Ascending aorta (tissue), 2 donors: ENCODE data around the gene CPSF7. TPM values are rescaled to one million over a fixed set of nuclear protein-coding genes. Genes with fewer than 3 reads are reported as not detected.
A peak's percentile ranks its signal among the peaks of the same experiment; 100 is the strongest.

Source experiments
- DNase-seq, 2 donors: peaks; one replicate each; pipeline ENCODE4 v3.0.0-alpha.2; 2019; ENCODE audit warnings: low spot score in 2 of 2
- H3K27ac ChIP-seq, 2 donors: fragments of 200-600 bp; sonication (generic); one replicate each; pipeline ENCODE4 v1.5.1; 2016 to 2017; ENCODE audit warnings: mild to moderate bottlenecking in 1 of 2
- H3K27me3 ChIP-seq: fragments of 200-600 bp; sonication (generic); one replicate; pipeline ENCODE4 v1.5.1; 2017
- H3K36me3 ChIP-seq, 2 donors: fragments of 200-600 bp; sonication (generic); one replicate each; pipeline ENCODE4 v1.5.1; 2016
- H3K4me1 ChIP-seq, 2 donors: fragments of 200-600 bp; sonication (generic); one replicate each; pipeline ENCODE4 v1.5.1; 2016 to 2017; ENCODE audit warnings: mild to moderate bottlenecking in 1 of 2
- H3K4me3 ChIP-seq, 2 donors: fragments of 200-600 bp; sonication (generic); one replicate each; pipeline ENCODE4 v1.5.1; 2016 to 2017; ENCODE audit warnings: mild to moderate bottlenecking in 1 of 2
- H3K9me3 ChIP-seq, 2 donors: fragments of 200-600 bp; sonication (generic); one replicate each; pipeline ENCODE4 v1.5.1; 2016
- CTCF ChIP-seq, 3 experiments: fragments of 200-600 bp in 2 of 3; fragments of 450-650 bp in 1 of 3; sonication (generic) in 2 of 3; IDR thresholded peaks; one replicate each; pipeline ENCODE4 v1.5.1; 2016 to 2019; ENCODE audit warnings: antibody characterized with exemption in 3 of 3, mild to moderate bottlenecking in 1 of 3, moderate library complexity in 1 of 3
- intact Hi-C: fragments of 100-400 bp; cut with DNase I; formaldehyde crosslinking; loops from one replicate; pipeline ENCODE4 v1.15.1; 2023
- total RNA-seq: library from RNA; depleted of rRNA; stranded (reverse); fragments of >200 nt; gene quantifications from one replicate; pipeline ENCODE4 v1.1.0, GENCODE V29; 2016

The CPSF7 gene
- total RNA-seq, 1 donor from 2014 or later, result 22.9 TPM

- no peaks in the 10 kb centered on the region for H3K27me3 ChIP-seq
- H3K36me3 ChIP-seq, result peaks cover 79 to 90% of the 10 kb centered on the region in 2 donors
- no peaks in the 10 kb centered on the region for H3K4me1 ChIP-seq
- intact Hi-C loops, result no loop called here
- H3K9me3 ChIP-seq, result no peaks in the 10 kb centered on the region
- H3K4me3 ChIP-seq, result no peak overlapping the region
- no peak for DNase-seq
- no peak overlapping the region for H3K27ac ChIP-seq
- no peak for TF ChIP-seq CTCF (IDR thresholded peaks at IDR 0.05)
Measured at GRCh38 chr11:61417670-61418069, 12.1 kb downstream of the CPSF7 start.

GRCh38 chr11:61416941-61417340 is 12.8 kb downstream of the CPSF7 start:
- intact Hi-C loops, result no loop called here
- no peaks in the 10 kb centered on the region for H3K4me1 ChIP-seq
- no peak overlapping the region for H3K4me3 ChIP-seq
- no peaks in the 10 kb centered on the region for H3K9me3 ChIP-seq
- peaks cover 81 to 97% of the 10 kb centered on the region in 2 donors for H3K36me3 ChIP-seq
- no peaks in the 10 kb centered on the region for H3K27me3 ChIP-seq
- no peak overlapping the region for H3K27ac ChIP-seq
- no peak for DNase-seq
- TF ChIP-seq CTCF (IDR thresholded peaks at IDR 0.05), result no peak

DNA sequence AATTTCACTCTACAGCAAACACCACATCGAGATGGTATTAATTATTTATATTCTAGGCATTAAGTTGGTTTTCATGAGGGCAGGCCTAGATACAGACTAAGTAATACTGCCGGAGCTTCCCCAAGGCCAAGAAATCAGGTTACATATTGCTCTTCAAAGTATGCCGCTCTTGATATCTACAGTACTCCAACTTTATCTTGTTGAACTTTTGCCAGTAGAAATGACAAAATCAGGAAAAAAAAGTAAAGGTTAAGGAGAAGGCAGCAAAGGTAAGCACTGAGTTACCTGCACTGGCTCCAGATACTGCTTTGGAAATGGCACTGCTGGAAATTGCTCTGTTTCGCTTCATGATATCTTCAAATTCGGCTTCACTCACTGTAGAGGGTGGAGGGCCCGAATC is 14.4 kb downstream of the CPSF7 start:
- Histone ChIP-seq H3K36me3 (peaks cover 84 to 99% of the 10 kb centered on the region in 2 donors), H3K27ac (no peak overlapping the region), H3K9me3 (no peaks in the 10 kb centered on the region), H3K4me3 (no peak overlapping the region), H3K4me1 (no peaks in the 10 kb centered on the region), H3K27me3 (no peaks in the 10 kb centered on the region)
- DNase-seq, result no peak
- intact Hi-C loops, result no loop called here
- no peak for TF ChIP-seq CTCF (IDR thresholded peaks at IDR 0.05)

DNA sequence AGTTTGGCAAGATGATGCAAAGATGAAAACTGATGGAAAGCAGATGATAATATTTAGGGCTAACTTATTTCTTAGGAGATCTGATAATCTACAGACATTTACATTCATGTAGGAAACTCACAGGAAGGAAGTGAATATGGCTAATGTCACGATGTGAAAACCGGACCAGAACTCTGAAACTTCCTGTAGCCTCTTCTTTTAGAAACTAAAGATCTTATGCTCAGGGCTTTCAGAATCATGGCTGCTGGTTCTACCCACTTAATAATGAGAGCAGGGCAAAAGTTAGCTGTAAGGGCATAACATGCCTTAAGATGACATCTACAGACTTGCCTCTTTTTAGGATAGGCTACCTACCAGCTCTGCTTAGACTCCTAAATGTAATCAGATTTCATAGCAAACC is 15.2 kb downstream of the CPSF7 start:
- intact Hi-C loops, result no loop called here
- H3K36me3 ChIP-seq, result peaks cover 84 to 99% of the 10 kb centered on the region in 2 donors
- TF ChIP-seq CTCF (IDR thresholded peaks at IDR 0.05), result no peak
- peak overlapping the region in 1 of 2 donors; percentile 48 for H3K27ac ChIP-seq
- H3K4me1 ChIP-seq, result no peaks in the 10 kb centered on the region
- no peaks in the 10 kb centered on the region for H3K9me3 ChIP-seq
- no peaks in the 10 kb centered on the region for H3K27me3 ChIP-seq
- H3K4me3 ChIP-seq, result no peak overlapping the region
- DNase-seq, result no peak

DNA sequence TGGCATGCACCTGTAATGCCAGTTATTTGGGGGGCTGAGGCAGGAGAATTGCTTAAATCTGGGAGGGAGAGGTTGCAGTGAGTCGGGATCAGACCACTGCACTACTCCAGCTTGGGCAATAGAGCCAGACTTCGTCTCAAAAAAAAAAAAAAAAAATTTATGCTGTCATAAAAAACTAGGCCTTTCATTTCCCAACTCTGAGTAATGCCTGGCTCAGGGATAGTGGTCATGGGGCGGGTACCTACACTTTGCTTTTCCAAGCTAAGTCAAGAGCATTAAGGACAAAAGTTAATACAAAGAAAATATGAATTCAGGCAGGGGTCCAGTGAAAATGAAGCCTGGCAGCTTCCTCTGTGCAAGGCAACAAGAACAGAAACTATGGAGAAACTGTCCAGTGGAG is 16.3 kb downstream of the CPSF7 start:
- Histone ChIP-seq H3K27ac (peak overlapping the region; percentile 33 to 48), H3K4me3 (no peak overlapping the region), H3K27me3 (no peaks in the 10 kb centered on the region), H3K36me3 (peaks cover 83 to 99% of the 10 kb centered on the region in 2 donors), H3K4me1 (no peaks in the 10 kb centered on the region), H3K9me3 (no peaks in the 10 kb centered on the region)
- intact Hi-C loops, result no loop called here
- DNase-seq, result no peak
- TF ChIP-seq CTCF (IDR thresholded peaks at IDR 0.05), result no peak

DNA sequence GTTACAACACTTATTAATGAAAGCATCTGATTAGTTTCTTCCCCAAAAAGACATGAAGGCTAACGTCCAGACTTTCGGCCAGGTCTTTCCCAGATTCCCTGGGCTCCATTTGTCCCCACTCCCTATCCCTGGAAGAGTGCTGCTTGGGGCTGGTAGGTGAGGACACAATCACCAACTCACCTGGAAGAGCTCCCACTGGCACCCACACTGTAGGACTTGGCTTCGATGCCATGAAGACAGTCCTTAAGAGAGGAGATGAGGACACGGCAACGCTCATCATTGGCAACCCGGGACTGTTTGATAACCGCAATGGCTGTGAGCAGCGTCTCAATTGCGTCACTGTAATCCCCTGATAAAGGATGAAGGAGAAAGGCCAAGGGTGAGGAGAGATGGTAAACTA is 18.2 kb downstream of the CPSF7 start:
- Histone ChIP-seq H3K36me3 (peaks cover 91 to 100% of the 10 kb centered on the region in 2 donors), H3K4me3 (no peak overlapping the region)

More for the DNA sequence above, 18.2 kb downstream of the CPSF7 start:
- Histone ChIP-seq H3K4me1 (no peaks in the 10 kb centered on the region), H3K27me3 (no peaks in the 10 kb centered on the region), H3K27ac (no peak overlapping the region), H3K9me3 (no peaks in the 10 kb centered on the region)
- no peak for DNase-seq
- no peak for TF ChIP-seq CTCF (IDR thresholded peaks at IDR 0.05)
- intact Hi-C loops, result no loop called here
